ENCODE results near the gene VILL. TPM values are rescaled to one million over a fixed set of nuclear protein-coding genes. Genes with fewer than 3 reads are reported as not detected.

VILL gene
- polyA plus RNA-seq, 1 donor from 2014 or later: not detected

GRCh38 chr3:37964146-37964545 is 26.4 kb upstream of the VILL start:
- H3F3A ChIP-seq (ENCODE audit: insufficient read depth, low read length, poor library complexity, severe bottlenecking): no peaks in the 10 kb centered on the region

GRCh38 chr3:37964716-37965115 is 25.9 kb upstream of the VILL start:
- H3K27ac ChIP-seq (ENCODE audit: low read length): no peak overlapping the region
- no peak overlapping the region for H2AFZ ChIP-seq (ENCODE audit: low read depth, low read length)
- no peaks in the 10 kb centered on the region for H4K20me1 ChIP-seq (ENCODE audit: insufficient read depth)
- no peak overlapping the region for H3K4me2 ChIP-seq (ENCODE audit: low read length)
- no peaks in the 10 kb centered on the region for H3K27me3 ChIP-seq (ENCODE audit: insufficient read depth, low read depth, low read length)
- no peak overlapping the region for H3K9ac ChIP-seq (ENCODE audit: low read length)
- no peak for TF ChIP-seq MXI1 (conservative IDR thresholded peaks at IDR 0.05; ENCODE audit: poor library complexity, severe bottlenecking)
- no peaks in the 10 kb centered on the region for H3F3A ChIP-seq (ENCODE audit: insufficient read depth, low read length, poor library complexity, severe bottlenecking)
- no peaks in the 10 kb centered on the region for H3K9me2 ChIP-seq (ENCODE audit: insufficient read depth, low read length)
- H3K4me3 ChIP-seq (ENCODE audit: low read length): no peak overlapping the region
- no peaks in the 10 kb centered on the region for H3K79me2 ChIP-seq (replicated peaks; ENCODE audit: insufficient read depth, low read length)
- no peaks in the 10 kb centered on the region for H3K36me3 ChIP-seq (ENCODE audit: insufficient read depth, low read length)
- H3K9me3 ChIP-seq (ENCODE audit: low read length): no peaks in the 10 kb centered on the region

More at GRCh38 chr3:37964146-37964545, 26.4 kb upstream of the VILL start:
- H3K27me3 ChIP-seq (ENCODE audit: insufficient read depth, low read depth, low read length): no peaks in the 10 kb centered on the region
- no peak overlapping the region for H2AFZ ChIP-seq (ENCODE audit: low read depth, low read length)
- H3K27ac ChIP-seq (ENCODE audit: low read length): no peak overlapping the region
- H3K9me2 ChIP-seq (ENCODE audit: insufficient read depth, low read length): no peaks in the 10 kb centered on the region
- no peak overlapping the region for H3K4me3 ChIP-seq (ENCODE audit: low read length)
- no peak overlapping the region for H3K9ac ChIP-seq (ENCODE audit: low read length)
- no peak overlapping the region for H3K4me2 ChIP-seq (ENCODE audit: low read length)
- TF ChIP-seq POLR2AphosphoS5 (IDR thresholded peaks at IDR 0.05) (no peak), EP300 (conservative IDR thresholded peaks at IDR 0.05; ENCODE audit: poor library complexity, severe bottlenecking) (no peak), MXI1 (conservative IDR thresholded peaks at IDR 0.05; ENCODE audit: poor library complexity, severe bottlenecking) (no peak)
- no peaks in the 10 kb centered on the region for H4K20me1 ChIP-seq (ENCODE audit: insufficient read depth)
- no peaks in the 10 kb centered on the region for H3K9me3 ChIP-seq (ENCODE audit: low read length)
- no peaks in the 10 kb centered on the region for H3K79me2 ChIP-seq (replicated peaks; ENCODE audit: insufficient read depth, low read length)
- H3K36me3 ChIP-seq (ENCODE audit: insufficient read depth, low read length): no peaks in the 10 kb centered on the region

GRCh38 chr3:37967260-37967881 is 23.2 kb upstream of the VILL start:
- no peak overlapping the region for H2AFZ ChIP-seq (ENCODE audit: low read depth, low read length)
- no peak for TF ChIP-seq RAD21 (conservative IDR thresholded peaks at IDR 0.05)
- TF ChIP-seq TAF1 (IDR thresholded peaks at IDR 0.05; ENCODE audit: low read depth): no peak
- TF ChIP-seq REST (IDR thresholded peaks at IDR 0.05; ENCODE audit: borderline replicate concordance): no peak
- TF ChIP-seq CTCF (IDR thresholded peaks at IDR 0.05; ENCODE audit: poor library complexity, severe bottlenecking): no peak
- TF ChIP-seq MXI1 (conservative IDR thresholded peaks at IDR 0.05; ENCODE audit: poor library complexity, severe bottlenecking): no peak
- no peak for TF ChIP-seq POLR2AphosphoS5 (IDR thresholded peaks at IDR 0.05)
- no peak for TF ChIP-seq EP300 (conservative IDR thresholded peaks at IDR 0.05; ENCODE audit: poor library complexity, severe bottlenecking)
- no peak for TF ChIP-seq EZH2 (IDR thresholded peaks at IDR 0.05; ENCODE audit: borderline replicate concordance, insufficient read depth, low read length, poor library complexity, severe bottlenecking)
- TF ChIP-seq SMC3 (conservative IDR thresholded peaks at IDR 0.05; ENCODE audit: poor library complexity): no peak
- H3K27ac ChIP-seq (ENCODE audit: low read length): no peak overlapping the region
- no peak overlapping the region for H3K4me3 ChIP-seq (ENCODE audit: low read length)
- no peak overlapping the region for H3K9ac ChIP-seq (ENCODE audit: low read length)
- no peaks in the 10 kb centered on the region for H3K27me3 ChIP-seq (ENCODE audit: insufficient read depth, low read depth, low read length)
- no peaks in the 10 kb centered on the region for H3K36me3 ChIP-seq (ENCODE audit: insufficient read depth, low read length)
- no peaks in the 10 kb centered on the region for H3K9me3 ChIP-seq (ENCODE audit: low read length)
- H3K9me2 ChIP-seq (ENCODE audit: insufficient read depth, low read length): no peaks in the 10 kb centered on the region
- H3F3A ChIP-seq (ENCODE audit: insufficient read depth, low read length, poor library complexity, severe bottlenecking): no peaks in the 10 kb centered on the region
- no peak overlapping the region for H3K4me2 ChIP-seq (ENCODE audit: low read length)
- H4K20me1 ChIP-seq (ENCODE audit: insufficient read depth): no peaks in the 10 kb centered on the region
- no peaks in the 10 kb centered on the region for H3K79me2 ChIP-seq (replicated peaks; ENCODE audit: insufficient read depth, low read length)
